Measurements from ENCODE around the gene C5orf24. TPM values are rescaled to one million over a fixed set of nuclear protein-coding genes. Genes with fewer than 3 reads are reported as not detected.
"Not testable (repeated sequence)": the region's sequence is repeated elsewhere in the genome, so short reads cannot be mapped to it uniquely, and the experiment has no call there.

Gene C5orf24
- total and polyA plus RNA-seq, 4 experiments from 2014 or later = 9.2 to 33.9 (median 21.3) TPM

- H3K27me3 Mint-ChIP-seq; H3K4me1 Mint-ChIP-seq; H3K4me3 ChIP-seq (ENCODE audit: low read length in 2 of 2); DNase-seq; H3K27me3 ChIP-seq (ENCODE audit: insufficient read depth, low read length); H3K27ac ChIP-seq (ENCODE audit: low read depth, low read length); H3K9me3 Mint-ChIP-seq; H3K36me3 ChIP-seq (ENCODE audit: insufficient read depth, low read length); H3K4me1 ChIP-seq (ENCODE audit: insufficient read depth, low read length); intact Hi-C loops (cut with micrococcal nuclease); H3K9me3 ChIP-seq (ENCODE audit: control insufficient read depth in 1 of 2, low read length in 2 of 2); POLR2A ChIA-PET (ENCODE audit: partially characterized antibody); H3K4me3 Mint-ChIP-seq: not testable (repeated sequence)
- CTCF ChIA-PET (ENCODE audit: partially characterized antibody) = interaction anchor here (0.7 kb wide), 2 partner anchors 47 to 472 kb away, joined by 3 read pairs; no protein-coding TSS in a partner anchor
- Mint-ChIP-seq H3K36me3 (peaks cover 11 to 18% of the 10 kb centered on the region in 2 donors), H3K27ac (peak overlapping the region in 2 of 7 donors; percentile 37 to 48)
Observed at GRCh38 chr5:134838361-134838760, 7.4 kb upstream of the C5orf24 start.

GRCh38 chr5:134840811-134841210 is 5.0 kb upstream of the C5orf24 start:
- no peaks in the 10 kb centered on the region for H3K9me3 ChIP-seq (ENCODE audit: control insufficient read depth in 1 of 2, low read length in 2 of 2)
- Mint-ChIP-seq H3K9me3 (no peaks in the 10 kb centered on the region), H3K4me3 (no peak overlapping the region), H3K4me1 (peaks cover 8 to 11% (median 10%) of the 10 kb centered on the region in 4 donors), H3K27ac (peak overlapping the region in 2 of 7 donors; percentile 11 to 59), H3K36me3 (peaks cover 8 to 17% of the 10 kb centered on the region in 2 donors), H3K27me3 (no peaks in the 10 kb centered on the region)
- H3K4me3 ChIP-seq (ENCODE audit: low read length in 2 of 2) = no peak overlapping the region
- H3K27me3 ChIP-seq (ENCODE audit: insufficient read depth, low read length) = no peaks in the 10 kb centered on the region
- no peak for DNase-seq
- no peak overlapping the region for H3K27ac ChIP-seq (ENCODE audit: low read depth, low read length)
- ChIA-PET POLR2A (ENCODE audit: partially characterized antibody) (no interaction called here), CTCF (ENCODE audit: partially characterized antibody) (interaction anchor here (0.9 to 1.1 kb wide), 2 partner anchors 9 to 63 kb away, joined by 3 to 4 read pairs; no protein-coding TSS in a partner anchor)
- peaks cover 8% of the 10 kb centered on the region for H3K4me1 ChIP-seq (ENCODE audit: insufficient read depth, low read length)
- peaks cover 5% of the 10 kb centered on the region for H3K36me3 ChIP-seq (ENCODE audit: insufficient read depth, low read length)
- intact Hi-C loops (cut with micrococcal nuclease) = no loop called here

- POLR2A ChIA-PET (ENCODE audit: partially characterized antibody) = interaction anchor here (1.7 to 4.2 kb wide), 3 partner anchors 29 to 106 kb away, joined by 24 to 69 read pairs (median 51); partner anchors contain the start of genes CAMLG, PCBD2 and TXNDC15
Observed at GRCh38 chr5:134844252-134844651, 1.5 kb upstream of the C5orf24 start.

GRCh38 chr5:134845335-134845851 is 375 bp upstream of the C5orf24 start:
- Mint-ChIP-seq H3K36me3 (peaks cover 5 to 20% of the 10 kb centered on the region in 2 donors), H3K27me3 (no peaks in the 10 kb centered on the region), H3K27ac (peak overlapping the region; percentile 93 to 99 (median 97)), H3K9me3 (no peaks in the 10 kb centered on the region), H3K4me3 (peak overlapping the region; percentile 83 to 96 (median 90)), H3K4me1 (peaks cover 16 to 40% (median 28%) of the 10 kb centered on the region in 4 donors)
- Histone ChIP-seq H3K36me3 (ENCODE audit: insufficient read depth, low read length) (peaks cover 3% of the 10 kb centered on the region), H3K9me3 (ENCODE audit: control insufficient read depth in 1 of 2, low read length in 2 of 2) (no peaks in the 10 kb centered on the region), H3K27me3 (ENCODE audit: insufficient read depth, low read length) (no peaks in the 10 kb centered on the region), H3K4me3 (ENCODE audit: low read length in 2 of 2) (peak overlapping the region in 1 of 2 donors; percentile 92), H3K4me1 (ENCODE audit: insufficient read depth, low read length) (peaks cover 29% of the 10 kb centered on the region), H3K27ac (ENCODE audit: low read depth, low read length) (peak overlapping the region; percentile 94)
- ChIA-PET CTCF (ENCODE audit: partially characterized antibody) (interaction anchor here (1.0 to 2.5 kb wide), 7 partner anchors 21 to 107 kb away, joined by 3 to 21 read pairs (median 5); partner anchors contain the start of genes CAMLG, DDX46 and PCBD2), POLR2A (ENCODE audit: partially characterized antibody) (interaction anchor here (0.6 to 4.2 kb wide), 17 partner anchors 8 to 840 kb away, joined by 3 to 69 read pairs (median 3); partner anchors contain the start of genes CAMLG, DDX46, PCBD2 and PPP2CA)
- intact Hi-C loops (cut with micrococcal nuclease) = loop anchor here (1.0 to 5.0 kb wide), 4 partner anchors 29 to 107 kb away; partner anchors contain the start of genes CAMLG, DDX46, PCBD2 and TXNDC15
- DNase-seq = peak in 1 of 5 donors; percentile 41

More at GRCh38 chr5:134844252-134844651, 1.5 kb upstream of the C5orf24 start:
- DNase-seq = no peak
- Mint-ChIP-seq H3K27me3 (no peaks in the 10 kb centered on the region), H3K4me3 (peak overlapping the region in 1 of 8 donors; percentile 36), H3K4me1 (peaks cover 13 to 35% (median 24%) of the 10 kb centered on the region in 4 donors), H3K9me3 (no peaks in the 10 kb centered on the region), H3K27ac (peak overlapping the region in 6 of 7 donors; percentile 48 to 96 (median 76)), H3K36me3 (peaks cover 8 to 20% of the 10 kb centered on the region in 2 donors)
- Histone ChIP-seq H3K27me3 (ENCODE audit: insufficient read depth, low read length) (no peaks in the 10 kb centered on the region), H3K27ac (ENCODE audit: low read depth, low read length) (no peak overlapping the region), H3K36me3 (ENCODE audit: insufficient read depth, low read length) (peaks cover 5% of the 10 kb centered on the region), H3K9me3 (ENCODE audit: control insufficient read depth in 1 of 2, low read length in 2 of 2) (no peaks in the 10 kb centered on the region), H3K4me3 (ENCODE audit: low read length in 2 of 2) (no peak overlapping the region), H3K4me1 (ENCODE audit: insufficient read depth, low read length) (peaks cover 29% of the 10 kb centered on the region)
- CTCF ChIA-PET (ENCODE audit: partially characterized antibody) = interaction anchor here (2.5 kb wide), 1 partner anchor 61 kb away, joined by 21 read pairs; the partner anchor contains the start of gene PCBD2
- intact Hi-C loops (cut with micrococcal nuclease) = no loop called here

GRCh38 chr5:134846641-134846960 is 833 bp downstream of the C5orf24 start:
- no peaks in the 10 kb centered on the region for H3K27me3 Mint-ChIP-seq
- peak in 1 of 5 donors; percentile 1 for DNase-seq
- CTCF ChIA-PET (ENCODE audit: partially characterized antibody) = interaction anchor here (0.6 to 1.8 kb wide), 6 partner anchors 27 to 108 kb away, joined by 3 to 5 read pairs (median 4); partner anchors contain the start of genes CAMLG, PCBD2 and TXNDC15

GRCh38 chr5:134849434-134849933 is 3.7 kb downstream of the C5orf24 start:
- ChIA-PET POLR2A (ENCODE audit: partially characterized antibody) (interaction anchor here (0.6 to 0.7 kb wide), 2 partner anchors 25 to 58 kb away, joined by 3 read pairs; partner anchors contain the start of gene TXNDC15), CTCF (ENCODE audit: partially characterized antibody) (interaction anchor here (0.7 to 1.3 kb wide), 3 partner anchors 8 to 839 kb away, joined by 3 to 5 read pairs (median 4); partner anchors contain the start of gene PCBD2)
- H3K27ac Mint-ChIP-seq = peak overlapping the region in 1 of 7 donors; percentile 63
- H3K36me3 ChIP-seq (ENCODE audit: insufficient read depth, low read length); H3K9me3 Mint-ChIP-seq; H3K27me3 ChIP-seq (ENCODE audit: insufficient read depth, low read length); H3K27ac ChIP-seq (ENCODE audit: low read depth, low read length); H3K4me3 ChIP-seq (ENCODE audit: low read length in 2 of 2); DNase-seq; H3K9me3 ChIP-seq (ENCODE audit: control insufficient read depth in 1 of 2, low read length in 2 of 2); H3K27me3 Mint-ChIP-seq: not testable (repeated sequence)
- H3K36me3 Mint-ChIP-seq = peaks cover 7 to 40% of the 10 kb centered on the region in 2 donors
- peaks cover 29% of the 10 kb centered on the region for H3K4me1 ChIP-seq (ENCODE audit: insufficient read depth, low read length)
- H3K4me1 Mint-ChIP-seq = peaks cover 19 to 62% (median 42%) of the 10 kb centered on the region in 4 donors
- H3K4me3 Mint-ChIP-seq = peak overlapping the region in 1 of 8 donors; percentile 35
- intact Hi-C loops (cut with micrococcal nuclease) = loop anchor here (5.0 kb wide), 1 partner anchor 92 kb away; the partner anchor contains the start of gene DDX46

More at GRCh38 chr5:134846641-134846960, 833 bp downstream of the C5orf24 start:
- Histone ChIP-seq H3K27me3 (ENCODE audit: insufficient read depth, low read length) (no peaks in the 10 kb centered on the region), H3K9me3 (ENCODE audit: control insufficient read depth in 1 of 2, low read length in 2 of 2) (no peaks in the 10 kb centered on the region), H3K27ac (ENCODE audit: low read depth, low read length) (peak overlapping the region; percentile 94), H3K4me1 (ENCODE audit: insufficient read depth, low read length) (peaks cover 29% of the 10 kb centered on the region), H3K4me3 (ENCODE audit: low read length in 2 of 2) (peak overlapping the region; percentile 59 to 92), H3K36me3 (ENCODE audit: insufficient read depth, low read length) (no peaks in the 10 kb centered on the region)
- no peaks in the 10 kb centered on the region for H3K9me3 Mint-ChIP-seq
- intact Hi-C loops (cut with micrococcal nuclease) = loop anchor here (5.0 kb wide), 1 partner anchor 89 kb away; the partner anchor contains the start of gene DDX46
- H3K4me3 Mint-ChIP-seq = peak overlapping the region; percentile 87 to 96 (median 92)
- H3K4me1 Mint-ChIP-seq = peaks cover 18 to 47% (median 34%) of the 10 kb centered on the region in 4 donors
- peak overlapping the region; percentile 87 to 99 (median 95) for H3K27ac Mint-ChIP-seq
- peaks cover 5 to 26% of the 10 kb centered on the region in 2 donors for H3K36me3 Mint-ChIP-seq
- POLR2A ChIA-PET (ENCODE audit: partially characterized antibody) = interaction anchor here (1.2 to 4.2 kb wide), 2 partner anchors 27 to 58 kb away, joined by 8 to 69 read pairs; partner anchors contain the start of genes PCBD2 and TXNDC15

All from CD4-positive, alpha-beta memory T cell (primary cell).